HTR-8/SVneo (cell line): Measurements from ENCODE around the gene S100A2.
"Not testable (repeated sequence)": the region's sequence is repeated elsewhere in the genome, so short reads cannot be mapped to it uniquely, and the experiment has no call there.

Experiments used
- DNase-seq: peaks from one replicate; pipeline ENCODE4 v3.0.0; 2011; ENCODE audit warnings: low spot score, mixed read lengths; ENCODE audit not compliant: insufficient read length
- FAIRE-seq: peaks from 2 replicates; lab custom pipeline; 2011; peaks lifted over from hg19 to GRCh38; lab: Jason Lieb, UNC

Gene S100A2

GRCh38 chr1:153567621-153568366 lies 2.1 kb upstream of the S100A2 start:
- FAIRE-seq (no peak), DNase-seq (no peak)

GRCh38 chr1:153566414-153567371 lies 1.0 kb upstream of the S100A2 start:
- FAIRE-seq, result peak; percentile 78

DNA sequence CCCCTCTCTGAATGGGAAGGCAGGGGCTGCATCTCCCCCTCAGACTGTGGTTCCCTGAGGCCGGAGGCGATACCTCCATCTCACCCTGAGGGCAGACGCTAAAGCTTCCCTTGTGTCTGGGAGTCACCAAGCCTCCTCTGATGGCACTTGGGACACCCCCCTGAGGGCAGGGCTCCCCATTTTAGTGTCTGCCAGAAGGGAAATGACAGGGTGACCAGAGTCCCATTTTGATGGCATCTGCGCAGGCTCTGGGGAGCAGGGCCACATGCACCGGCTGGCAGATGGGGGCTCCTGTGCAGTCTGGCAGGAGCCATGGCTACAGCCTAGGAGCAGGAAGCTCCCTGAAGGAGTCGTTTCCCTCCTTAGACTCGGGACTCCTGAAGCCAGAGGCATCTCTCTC lies 1.7 kb downstream of the S100A2 start:
- DNase-seq (no peak), FAIRE-seq (no peak)

More at GRCh38 chr1:153566414-153567371, 1.0 kb upstream of the S100A2 start:
- peak; percentile 97 for DNase-seq

DNA sequence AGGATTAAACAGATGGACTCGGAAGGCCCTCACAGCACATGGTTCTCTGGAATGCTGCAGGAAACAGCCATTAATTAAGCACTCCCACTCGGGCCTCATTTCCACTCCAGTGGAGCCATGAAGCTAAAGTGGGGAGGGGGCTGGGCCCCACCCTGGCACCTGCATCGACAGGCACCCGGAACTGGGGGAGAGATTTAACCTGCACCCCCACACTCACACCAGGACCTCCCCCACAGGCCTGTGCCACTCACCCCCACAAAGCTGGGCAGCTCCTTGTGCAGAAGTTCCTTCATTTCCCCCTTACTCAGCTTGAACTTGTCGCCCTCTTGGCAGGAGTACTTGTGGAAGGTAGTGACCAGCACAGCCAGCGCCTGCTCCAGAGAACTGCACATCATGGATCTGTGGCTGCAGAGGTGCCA lies 2.2 kb downstream of the S100A2 start:
- no peak for FAIRE-seq
- DNase-seq, result no peak

DNA sequence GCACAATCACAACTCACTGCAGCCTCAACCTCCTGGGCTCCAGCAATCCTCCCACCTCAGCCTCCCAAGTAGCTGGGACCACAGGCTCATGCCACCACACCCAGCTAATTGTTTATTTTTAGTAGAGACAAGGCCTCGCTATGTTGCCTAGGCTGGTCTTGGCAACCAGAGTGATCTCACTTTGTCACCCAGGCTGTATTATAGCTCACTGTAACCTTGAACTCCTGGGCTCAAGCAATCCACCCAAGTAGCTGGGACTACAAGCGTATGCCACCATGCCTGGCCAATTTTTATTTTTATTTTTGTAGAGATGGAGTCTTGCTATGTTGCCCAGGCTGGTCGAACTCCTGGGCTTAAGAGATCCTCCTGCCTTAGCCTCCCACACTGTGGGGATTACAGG lies 3.6 kb downstream of the S100A2 start:
- DNase-seq, FAIRE-seq: not testable (repeated sequence)

DNA sequence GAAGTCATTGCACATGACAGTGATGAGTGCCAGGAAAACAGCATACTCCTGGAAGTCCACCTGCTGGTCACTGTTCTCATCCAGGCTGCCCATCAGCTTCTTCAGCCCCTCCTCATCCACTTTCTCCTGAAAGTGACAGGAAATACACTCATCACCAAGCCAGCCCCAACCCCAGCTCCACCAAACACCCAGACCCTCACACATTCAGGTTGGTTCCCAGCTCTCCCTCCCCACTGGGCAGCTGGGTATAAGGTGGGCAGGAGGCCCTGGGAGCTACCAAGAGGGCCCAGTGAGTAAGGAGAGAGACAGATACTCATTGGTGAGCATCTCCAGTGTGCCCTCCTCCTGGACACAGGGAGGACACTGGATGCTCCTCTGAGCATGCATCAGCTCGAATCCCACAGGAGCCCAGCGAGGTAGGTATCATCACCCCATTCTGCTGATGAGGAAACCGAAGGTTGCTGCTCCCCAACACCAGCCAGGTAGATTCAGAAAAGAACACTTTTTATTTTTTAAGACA lies 4.1 kb downstream of the S100A2 start:
- DNase-seq, result no peak
- FAIRE-seq, result no peak

DNA sequence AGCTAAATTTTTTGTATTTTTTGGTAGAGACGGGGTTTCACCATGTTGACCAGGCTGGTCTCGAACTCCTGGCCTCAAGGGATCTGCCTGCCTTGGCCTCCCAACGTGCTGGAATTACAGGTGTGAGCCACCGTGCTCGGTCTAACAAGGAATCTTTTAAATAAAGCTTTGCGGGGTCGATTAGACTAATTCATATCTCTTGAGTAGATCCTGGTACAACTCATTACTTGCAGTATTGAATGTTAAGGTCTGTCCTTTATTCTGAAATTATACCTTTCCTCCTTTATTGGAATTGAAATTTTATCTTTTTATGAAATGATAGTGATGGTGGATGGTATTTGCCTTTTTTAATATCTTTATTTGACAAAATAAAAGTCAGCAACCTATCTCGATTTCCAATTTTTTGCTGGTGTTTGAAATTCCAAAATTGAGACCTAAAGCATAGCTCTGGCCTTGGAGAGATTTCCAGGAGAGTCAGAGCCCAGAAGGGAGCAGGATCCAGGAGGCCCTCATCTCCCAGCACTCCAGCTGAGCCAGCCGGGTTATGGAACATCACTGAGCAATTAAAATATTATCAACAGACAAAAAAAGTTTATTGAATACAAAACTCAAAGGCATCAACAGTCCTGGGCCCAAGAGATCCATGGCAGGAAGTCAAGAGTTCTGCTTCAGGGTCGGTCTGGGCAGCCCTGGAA lies 4.7 kb downstream of the S100A2 start:
- DNase-seq (no peak), FAIRE-seq (no peak)

DNA sequence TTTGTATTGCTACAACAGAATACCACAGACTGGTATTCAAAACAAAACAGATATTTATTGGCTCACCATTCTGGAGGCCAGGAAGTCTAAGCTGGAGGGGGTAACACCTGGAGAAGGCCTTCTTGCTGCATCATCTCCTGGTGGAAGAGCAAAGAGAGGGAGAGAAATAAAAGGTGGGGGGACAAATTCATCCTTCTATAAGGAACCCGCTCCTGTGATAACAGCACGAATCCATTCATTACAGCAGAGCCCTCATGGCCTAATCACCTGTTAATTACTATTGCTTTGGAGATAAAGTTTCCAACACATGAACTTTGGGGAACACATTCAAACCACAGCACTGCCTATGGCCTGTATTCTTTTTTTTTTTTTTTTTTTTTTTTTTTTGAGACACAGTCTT lies 5.4 kb downstream of the S100A2 start:
- no peak for DNase-seq
- FAIRE-seq, result no peak

DNA sequence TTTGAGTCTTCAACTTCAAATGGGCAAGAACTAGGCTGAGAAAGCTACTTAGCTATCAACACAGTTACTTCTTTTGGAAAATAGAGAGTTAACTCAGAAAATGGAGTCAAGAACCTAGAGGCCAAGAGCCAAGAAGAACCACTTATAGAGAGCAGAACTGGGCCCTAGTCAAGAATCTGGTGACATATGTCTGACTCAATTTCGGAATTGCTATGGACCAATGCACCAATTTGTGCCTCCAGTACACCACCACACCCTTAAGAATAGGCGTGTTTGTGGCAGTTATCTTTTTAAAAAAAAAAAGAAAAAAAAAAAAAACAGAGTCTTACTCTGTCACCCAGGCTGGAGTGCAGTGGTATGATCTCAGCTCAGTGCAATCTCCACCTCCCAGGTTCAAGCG lies 7.8 kb downstream of the S100A2 start:
- DNase-seq, result no peak
- no peak for FAIRE-seq

- FAIRE-seq (no peak), DNase-seq (no peak)
Measured at GRCh38 chr1:153556348-153556747, 9.3 kb downstream of the S100A2 start.

- FAIRE-seq, result no peak
Measured at GRCh38 chr1:153553830-153554541, 11.7 kb downstream of the S100A2 start.

GRCh38 chr1:153553096-153553495 lies 12.5 kb downstream of the S100A2 start:
- no peak for DNase-seq
- FAIRE-seq, result no peak

More at GRCh38 chr1:153553830-153554541, 11.7 kb downstream of the S100A2 start:
- no peak for DNase-seq

DNA sequence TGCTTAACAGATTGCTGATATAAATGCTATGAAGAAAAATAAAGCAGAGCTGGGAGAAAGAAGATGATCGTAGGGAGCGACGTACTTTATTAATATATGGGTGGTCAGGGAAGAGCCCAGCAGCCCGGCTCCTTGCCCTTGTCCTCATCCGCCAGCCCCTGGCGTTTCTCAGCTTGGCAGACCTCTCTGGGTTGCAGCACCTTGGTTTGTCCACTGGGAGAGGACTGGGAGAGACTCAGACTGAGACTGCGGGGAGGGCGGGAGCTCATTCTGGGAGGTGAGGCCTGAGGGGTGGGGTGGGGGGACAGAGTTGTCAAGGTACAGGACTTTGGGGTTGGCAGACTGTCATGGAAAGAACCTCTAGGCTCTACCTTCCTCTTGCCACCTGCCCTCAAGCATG lies 13.3 kb downstream of the S100A2 start:
- DNase-seq, result no peak
- no peak for FAIRE-seq

- DNase-seq (no peak), FAIRE-seq (no peak)
Measured at GRCh38 chr1:153550827-153551500, 14.7 kb downstream of the S100A2 start.

GRCh38 chr1:153550398-153550758 lies 15.3 kb downstream of the S100A2 start:
- no peak for FAIRE-seq
- no peak for DNase-seq

- FAIRE-seq (no peak), DNase-seq (no peak)
Measured at GRCh38 chr1:153549741-153550397, 15.8 kb downstream of the S100A2 start.

- DNase-seq, result peak; percentile 74
- peak; percentile 4 for FAIRE-seq
Measured at GRCh38 chr1:153548722-153549688, 16.6 kb downstream of the S100A2 start, which contains the start of gene S100A3. S100A3 (minus strand) TSS chr1:153549258; CDS start chr1:153548485, 773 bp downstream.
